NCI-H460 (cell line): ENCODE data around the gene DUS3L. TPM values are rescaled to one million over a fixed set of nuclear protein-coding genes. Genes with fewer than 3 reads are reported as not detected.

ENCODE experiments used
- DNase-seq: peaks from one replicate; pipeline ENCODE4 v3.0.0-alpha.2; 2016; ENCODE audit warnings: low read depth; ENCODE audit errors: extremely low read depth
- polyA plus RNA-seq: library from polyadenylated mRNA; depleted of rRNA; stranded (reverse); fragments of >200 nt; gene quantifications from 2 replicates; pipeline ENCODE4 v1.2.3, GENCODE V29; 2014; cell fraction: nucleus; rRNA removed
- total RNA-seq: library from RNA; depleted of rRNA; stranded (reverse); fragments of >200 nt; shearing (Covaris generic); gene quantifications from 2 replicates; pipeline ENCODE4 v1.2.3, GENCODE V29; 2014; rRNA removed

DUS3L gene, protein sequence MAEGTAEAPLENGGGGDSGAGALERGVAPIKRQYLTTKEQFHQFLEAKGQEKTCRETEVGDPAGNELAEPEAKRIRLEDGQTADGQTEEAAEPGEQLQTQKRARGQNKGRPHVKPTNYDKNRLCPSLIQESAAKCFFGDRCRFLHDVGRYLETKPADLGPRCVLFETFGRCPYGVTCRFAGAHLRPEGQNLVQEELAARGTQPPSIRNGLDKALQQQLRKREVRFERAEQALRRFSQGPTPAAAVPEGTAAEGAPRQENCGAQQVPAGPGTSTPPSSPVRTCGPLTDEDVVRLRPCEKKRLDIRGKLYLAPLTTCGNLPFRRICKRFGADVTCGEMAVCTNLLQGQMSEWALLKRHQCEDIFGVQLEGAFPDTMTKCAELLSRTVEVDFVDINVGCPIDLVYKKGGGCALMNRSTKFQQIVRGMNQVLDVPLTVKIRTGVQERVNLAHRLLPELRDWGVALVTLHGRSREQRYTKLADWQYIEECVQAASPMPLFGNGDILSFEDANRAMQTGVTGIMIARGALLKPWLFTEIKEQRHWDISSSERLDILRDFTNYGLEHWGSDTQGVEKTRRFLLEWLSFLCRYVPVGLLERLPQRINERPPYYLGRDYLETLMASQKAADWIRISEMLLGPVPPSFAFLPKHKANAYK
- total RNA-seq, result 36.4 and 39.9 TPM in 2 replicates
- polyA plus RNA-seq, result 136 and 152 TPM in 2 replicates

DNA sequence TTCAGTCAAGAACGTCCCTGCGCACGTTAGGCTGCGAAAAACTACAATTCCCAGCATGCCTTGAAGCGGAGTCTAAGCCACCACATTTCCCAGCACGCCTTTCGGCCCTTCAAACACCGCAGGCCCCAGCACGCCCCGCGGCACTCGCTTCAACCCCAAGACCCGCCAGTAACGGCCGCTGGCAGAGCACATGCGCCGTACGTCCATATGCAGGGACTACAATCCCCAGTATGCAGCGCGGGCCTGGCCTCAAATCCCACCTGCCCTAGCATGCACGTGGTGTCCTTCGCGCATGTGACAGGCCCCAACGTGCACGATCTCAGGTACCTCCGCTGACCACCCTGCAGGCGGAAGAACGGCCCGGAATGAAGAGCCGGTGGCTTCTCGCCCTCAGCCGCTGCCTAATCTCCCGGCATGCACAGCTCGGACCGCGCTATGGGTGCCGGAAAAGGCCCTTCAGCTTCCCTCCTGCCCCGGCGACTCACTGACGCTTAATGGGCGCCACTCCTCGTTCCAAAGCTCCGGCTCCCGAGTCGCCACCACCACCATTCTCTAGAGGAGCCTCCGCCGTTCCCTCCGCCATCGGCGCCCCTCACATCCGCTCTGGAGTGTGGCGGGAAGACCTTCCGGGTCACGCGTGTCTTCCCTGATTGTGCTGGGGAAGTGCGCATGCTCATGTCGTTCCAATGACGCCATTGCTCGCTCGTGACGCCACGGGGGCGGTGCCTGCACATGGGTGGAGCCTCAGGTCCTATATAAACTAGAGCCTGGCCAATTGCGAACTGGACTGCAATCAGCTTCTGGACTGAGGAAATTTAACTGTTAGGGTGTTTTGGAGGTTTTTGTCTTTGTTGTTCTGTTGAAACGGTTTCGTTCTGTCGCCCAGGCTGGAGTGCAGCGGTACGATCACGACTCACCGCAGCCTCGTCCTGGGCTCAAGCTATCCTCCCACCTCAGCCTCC, at the start of gene DUS3L:
Gene DUS3L, minus strand, starts transcription at position 605 of the 962 bp plus-strand sequence. Its CDS starts 22 bp downstream, at position 583.
- DNase-seq, result peak; percentile 93

DNA sequence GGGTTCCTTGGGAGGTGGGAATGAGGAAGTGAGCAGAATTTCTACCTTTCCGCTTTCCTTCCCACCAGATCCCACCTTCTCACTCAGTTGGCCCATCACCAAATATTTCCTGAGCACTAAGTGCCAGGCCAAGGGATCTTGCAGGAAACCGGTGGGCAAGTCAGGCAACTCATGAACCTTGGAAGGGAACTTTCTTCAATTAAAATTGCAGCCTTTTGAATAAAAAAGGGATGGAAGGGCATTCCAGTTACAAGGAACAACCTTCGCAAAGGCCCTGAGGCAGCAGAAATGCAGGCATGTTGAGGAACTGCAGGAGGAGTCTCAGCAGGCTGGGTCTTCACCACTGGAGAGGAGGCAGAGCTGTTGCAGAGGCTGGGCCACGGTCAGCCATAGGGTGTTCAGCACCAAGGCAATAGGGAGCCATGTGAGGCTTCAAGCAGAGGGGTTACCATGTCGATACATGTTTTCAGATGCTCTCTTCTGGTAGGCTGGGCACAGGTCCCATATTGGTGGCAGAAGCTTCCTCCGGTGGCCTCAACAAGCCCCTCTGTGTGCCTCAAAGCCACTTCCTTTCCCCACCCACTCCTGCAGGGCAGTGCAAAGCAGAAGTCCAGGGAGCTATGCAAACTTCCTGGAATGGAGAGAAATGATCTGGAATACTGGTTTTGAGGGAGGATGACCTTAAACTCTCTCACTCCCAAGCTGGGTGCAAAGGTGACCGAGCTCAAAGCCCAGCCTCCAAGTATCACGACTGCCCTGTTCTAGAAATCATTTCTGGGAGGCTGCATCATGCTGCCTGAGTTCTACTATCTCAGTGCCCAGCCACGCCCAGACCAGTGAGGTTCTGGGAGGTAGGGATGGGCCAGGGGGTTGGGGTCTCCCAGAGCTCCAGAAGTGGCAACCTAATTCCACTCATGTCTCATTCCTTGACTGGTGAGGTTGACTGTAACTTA, 48.4 kb upstream of the DUS3L start, which contains the start of gene FUT6:
Gene FUT6, minus strand, starts transcription at position 638 of the 953 bp plus-strand sequence. CDS start 7,135 bp downstream, outside the sequence.
- no peak for DNase-seq

DNA sequence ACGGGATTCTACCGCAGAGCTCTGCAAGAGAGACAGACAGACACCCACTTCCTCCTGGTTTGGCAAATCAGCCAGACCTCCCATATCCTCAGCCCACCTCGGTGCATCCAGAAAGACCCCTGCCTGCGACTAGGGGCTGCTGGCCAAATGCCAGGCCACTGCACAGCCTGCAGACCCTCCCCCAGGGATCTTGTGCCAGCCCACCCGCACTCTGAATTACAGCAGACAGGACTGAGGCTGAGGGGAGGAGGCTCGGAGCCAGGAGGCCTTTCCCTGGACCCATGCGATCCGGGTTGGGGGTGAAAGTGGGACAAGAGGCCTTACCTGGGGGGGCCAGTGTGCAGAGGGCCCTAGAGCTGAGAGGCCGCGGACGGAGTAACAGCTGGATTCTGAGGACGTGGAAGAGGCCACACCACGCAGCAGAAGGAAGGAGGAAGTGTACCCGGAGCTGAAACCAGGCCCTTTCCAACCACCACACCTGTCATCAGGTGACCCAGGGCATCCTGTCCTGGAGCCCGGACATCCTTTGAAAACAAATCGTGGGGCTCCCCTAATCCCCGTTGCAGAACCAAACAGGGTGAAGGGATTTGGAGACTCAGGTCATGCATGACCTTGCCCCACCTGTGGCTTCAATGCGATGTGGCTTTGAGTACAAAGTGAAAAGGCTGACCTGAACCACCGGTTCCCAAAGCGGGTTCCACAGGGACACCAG, 47.5 kb upstream of the DUS3L start:
- no peak for DNase-seq

DNA sequence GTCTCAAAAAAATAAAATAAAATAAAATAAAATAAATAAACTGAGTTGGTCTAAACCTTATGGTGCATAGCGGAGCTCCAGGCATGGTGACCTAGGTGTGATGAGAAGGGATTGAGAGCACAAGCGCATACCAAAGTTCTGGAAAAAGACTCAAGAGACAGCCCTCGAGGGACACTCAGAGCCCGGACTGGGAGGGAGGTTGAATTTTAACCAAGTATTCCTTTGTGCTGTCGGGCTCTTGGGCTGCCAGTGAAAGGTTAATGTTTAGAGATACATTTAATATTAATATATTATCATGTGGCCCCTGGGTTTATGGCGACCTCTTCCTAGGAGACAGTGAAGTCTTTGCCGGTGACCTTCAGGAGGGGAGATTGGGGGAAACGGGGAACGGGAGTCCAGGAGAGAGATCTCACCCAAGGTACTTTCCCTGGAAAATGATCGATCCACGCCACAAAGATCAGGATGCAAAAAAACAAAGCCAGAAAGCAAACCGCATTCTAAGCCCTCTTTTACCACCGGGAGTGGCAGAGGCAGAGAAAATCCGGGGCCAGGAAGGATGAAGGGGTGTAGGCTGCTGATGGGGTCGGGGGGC, 46.9 kb upstream of the DUS3L start:
- DNase-seq, result no peak

- DNase-seq, result no peak
These were observed 41.7 kb upstream of the DUS3L start for GRCh38 chr19:5832527-5833216.

DNA sequence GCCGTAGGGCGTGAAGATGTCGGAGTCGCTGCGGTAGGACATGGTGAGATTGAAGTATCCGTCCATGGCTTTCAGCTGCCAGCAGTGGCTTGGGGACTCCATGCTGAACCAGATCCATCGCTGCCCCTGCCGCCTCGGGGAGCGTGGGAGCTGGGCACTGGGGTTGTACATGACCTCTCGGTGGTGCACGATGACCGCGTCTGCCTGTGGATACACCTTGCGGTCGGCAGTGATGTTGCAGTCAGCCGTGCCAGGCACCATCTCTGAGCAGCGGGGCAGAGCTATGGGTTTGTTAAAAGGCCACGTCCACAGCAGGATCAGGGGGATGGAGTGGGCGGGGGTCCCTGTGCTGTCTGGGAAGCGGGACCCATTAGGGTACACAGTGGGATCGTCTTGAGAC, 41.1 kb upstream of the DUS3L start:
- DNase-seq, result no peak

- DNase-seq, result no peak
These were observed 40.2 kb upstream of the DUS3L start for GRCh38 chr19:5831159-5831558.

- DNase-seq, result no peak
These were observed 38.8 kb upstream of the DUS3L start for GRCh38 chr19:5829567-5830310.

GRCh38 chr19:5828661-5829566, 38.0 kb upstream of the DUS3L start:
- no peak for DNase-seq

DNA sequence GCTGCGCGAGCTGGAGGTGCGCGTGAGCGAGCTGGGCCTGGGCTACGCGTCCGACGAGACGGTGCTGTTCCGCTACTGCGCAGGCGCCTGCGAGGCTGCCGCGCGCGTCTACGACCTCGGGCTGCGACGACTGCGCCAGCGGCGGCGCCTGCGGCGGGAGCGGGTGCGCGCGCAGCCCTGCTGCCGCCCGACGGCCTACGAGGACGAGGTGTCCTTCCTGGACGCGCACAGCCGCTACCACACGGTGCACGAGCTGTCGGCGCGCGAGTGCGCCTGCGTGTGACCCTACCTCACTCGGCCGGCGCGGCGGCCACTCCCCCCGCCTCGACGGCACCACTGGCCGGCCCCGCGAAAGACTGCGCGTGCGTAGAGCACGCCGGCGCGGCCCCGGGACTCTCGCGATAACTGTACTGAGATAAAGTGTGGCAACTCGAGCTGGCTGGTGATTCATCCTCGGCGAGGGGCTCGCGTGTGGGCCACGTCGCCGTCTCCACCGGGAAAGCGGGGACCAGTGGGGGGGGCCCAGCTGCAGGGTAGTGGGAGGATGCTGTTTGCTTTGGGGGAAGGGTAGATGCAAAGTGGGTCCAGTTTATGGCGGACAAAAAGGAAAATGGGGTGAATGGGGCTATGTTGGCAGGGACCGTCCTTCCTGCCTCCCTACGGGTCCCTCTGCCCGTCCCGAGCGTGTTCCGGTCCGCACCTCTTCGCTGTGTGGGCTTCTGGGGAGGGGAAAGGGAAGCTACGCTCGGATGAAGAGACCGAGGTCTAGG, 37.1 kb upstream of the DUS3L start:
- DNase-seq, result peak; percentile 90

DNA sequence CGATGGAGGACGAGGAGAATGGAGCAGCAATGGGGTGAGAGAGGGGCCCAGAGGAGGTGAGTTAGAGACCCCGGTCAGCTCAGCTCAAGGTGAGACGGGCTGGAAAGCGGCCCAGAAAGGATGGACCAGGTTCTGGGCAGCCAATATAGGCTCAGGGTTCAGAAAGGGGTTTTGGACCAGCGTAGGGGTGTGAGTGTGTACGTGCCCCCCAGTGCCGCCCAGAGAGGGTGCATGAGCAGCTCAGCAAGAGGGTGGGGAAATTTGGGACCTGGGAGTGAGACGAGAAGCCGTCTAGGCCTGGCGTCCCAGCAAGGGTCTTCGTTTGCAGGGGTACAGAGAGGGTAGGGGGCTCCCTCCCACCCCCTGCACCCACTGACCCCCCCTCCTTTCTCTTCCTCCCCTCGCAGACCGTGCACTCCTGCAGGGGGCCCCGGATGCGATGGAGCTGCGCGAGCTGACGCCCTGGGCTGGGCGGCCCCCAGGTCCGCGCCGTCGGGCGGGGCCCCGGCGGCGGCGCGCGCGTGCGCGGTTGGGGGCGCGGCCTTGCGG, 36.5 kb upstream of the DUS3L start:
- DNase-seq, result no peak

DNA sequence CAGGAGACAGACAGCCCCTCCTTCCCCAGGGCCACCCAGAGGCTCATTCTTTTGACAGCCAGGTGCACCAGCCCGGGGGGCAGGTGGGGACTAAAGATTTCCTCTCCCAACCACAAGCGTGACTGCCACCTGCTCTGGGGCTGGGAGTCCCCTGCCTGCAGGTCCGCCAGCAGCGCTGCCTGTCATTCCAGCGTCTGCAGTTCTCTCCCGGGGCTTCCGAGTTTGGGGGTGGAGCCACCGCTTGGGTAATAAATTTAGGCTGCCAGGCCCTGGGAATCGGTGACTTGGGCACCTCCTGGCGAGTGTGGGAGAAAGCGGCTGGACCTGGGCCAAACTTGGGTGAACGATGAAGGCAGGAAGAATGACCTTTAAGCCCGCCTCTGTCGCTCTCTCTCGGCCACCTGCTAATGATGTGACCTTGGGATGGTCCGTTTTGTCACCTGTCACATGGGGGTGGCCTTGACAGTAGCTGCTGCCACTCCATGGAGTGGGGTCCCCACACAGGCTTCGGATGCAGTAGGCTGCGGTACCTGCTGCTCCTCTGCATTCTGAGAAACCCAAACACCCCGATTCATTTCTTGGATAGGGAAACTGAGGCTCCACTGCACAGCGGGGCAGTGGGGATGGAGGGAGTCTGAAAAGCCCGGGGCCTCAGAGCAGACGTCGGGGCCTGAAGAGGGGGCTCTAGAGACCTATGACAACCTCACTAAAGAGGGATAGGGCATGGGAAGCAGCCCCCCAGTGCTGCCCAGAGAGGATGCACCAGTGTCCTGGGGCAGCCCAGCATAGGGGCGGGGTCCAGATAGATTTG, 35.8 kb upstream of the DUS3L start:
- DNase-seq, result peak; percentile 54

DNA sequence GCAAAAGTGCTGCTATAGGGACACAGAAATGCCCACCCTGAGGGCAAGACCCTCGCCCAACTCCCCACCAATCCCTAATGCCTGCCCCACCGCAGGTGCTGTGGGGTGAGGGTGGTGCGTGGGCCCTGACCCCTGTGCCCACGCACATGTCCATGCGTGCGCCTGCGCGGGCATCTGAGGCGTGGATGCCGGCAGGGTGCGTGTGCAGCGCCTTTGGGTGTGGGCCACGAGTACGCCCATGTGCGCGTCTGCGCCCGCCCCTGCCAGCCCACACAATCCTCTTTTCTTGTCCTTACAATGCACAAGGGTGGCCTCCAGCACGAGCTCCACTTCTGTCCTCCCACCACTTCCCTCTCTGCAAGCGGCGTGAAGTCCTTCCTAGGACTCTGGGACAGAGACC, 34.2 kb upstream of the DUS3L start:
- no peak for DNase-seq

GRCh38 chr19:5824751-5825150, 33.8 kb upstream of the DUS3L start:
- DNase-seq, result no peak
